Parathyroid adenoma (tissue), 2 donors: ENCODE results near the gene PRPSAP2.

Experiments
- H2AFZ ChIP-seq: fragments of 300-600 bp; sonication (generic); one replicate; pipeline ENCODE4 v1.7.0; 2017; ENCODE audit warnings: antibody characterized with exemption, mild to moderate bottlenecking
- H3K27ac ChIP-seq: fragments of 300-600 bp; sonication (generic); one replicate; pipeline ENCODE4 v1.7.0; 2017
- H3K27me3 ChIP-seq: fragments of 300-600 bp; sonication (generic); one replicate; pipeline ENCODE4 v1.7.0; 2017; ENCODE audit warnings: low read length; ENCODE audit not compliant: control insufficient read depth, insufficient read depth
- H3K36me3 ChIP-seq: fragments of 300-600 bp; sonication (generic); one replicate; pipeline ENCODE4 v1.7.0; 2017; ENCODE audit warnings: low read length; ENCODE audit not compliant: control insufficient read depth, insufficient read depth
- H3K4me1 ChIP-seq: fragments of 300-600 bp; sonication (generic); one replicate; pipeline ENCODE4 v1.7.0; 2017; ENCODE audit warnings: control low read depth
- H3K4me2 ChIP-seq: fragments of 300-600 bp; sonication (generic); one replicate; pipeline ENCODE4 v1.7.0; 2017; ENCODE audit warnings: low read length
- H3K4me3 ChIP-seq: fragments of 300-600 bp; sonication (generic); one replicate; pipeline ENCODE4 v1.7.0; 2017; ENCODE audit warnings: low read depth, low read length
- H3K79me2 ChIP-seq: fragments of 300-600 bp; sonication (generic); one replicate; pipeline ENCODE4 v1.7.0; 2017; ENCODE audit warnings: control low read depth
- H3K9ac ChIP-seq: fragments of 300-600 bp; sonication (generic); one replicate; pipeline ENCODE4 v1.7.0; 2017; ENCODE audit warnings: mild to moderate bottlenecking
- H3K9me3 ChIP-seq: fragments of 300-600 bp; sonication (generic); one replicate; pipeline ENCODE4 v1.7.0; 2017; ENCODE audit warnings: low read length; ENCODE audit not compliant: control insufficient read depth
- TF ChIP-seq, protein P1 (sequence below): fragments of 300-600 bp; sonication (generic); IDR thresholded peaks from one replicate; pipeline ENCODE4 v1.7.0; 2017; ENCODE audit warnings: antibody characterized with exemption, mild to moderate bottlenecking
- donor health status: primary hyperparathyroidism.

The PRPSAP2 gene

GRCh38 chr17:18967916-18968315, 110.0 kb downstream of the PRPSAP2 start:
- H3K4me2 ChIP-seq = no peak overlapping the region
- H3K4me3 ChIP-seq = no peak overlapping the region
- peak overlapping the region; percentile 39 for H3K27ac ChIP-seq
- H3K27me3 ChIP-seq = no peaks in the 10 kb centered on the region
- H3K4me1 ChIP-seq = peaks cover 25% of the 10 kb centered on the region
- no peak overlapping the region for H3K9ac ChIP-seq
- H3K9me3 ChIP-seq = no peaks in the 10 kb centered on the region
- TF ChIP-seq, protein P1, sequence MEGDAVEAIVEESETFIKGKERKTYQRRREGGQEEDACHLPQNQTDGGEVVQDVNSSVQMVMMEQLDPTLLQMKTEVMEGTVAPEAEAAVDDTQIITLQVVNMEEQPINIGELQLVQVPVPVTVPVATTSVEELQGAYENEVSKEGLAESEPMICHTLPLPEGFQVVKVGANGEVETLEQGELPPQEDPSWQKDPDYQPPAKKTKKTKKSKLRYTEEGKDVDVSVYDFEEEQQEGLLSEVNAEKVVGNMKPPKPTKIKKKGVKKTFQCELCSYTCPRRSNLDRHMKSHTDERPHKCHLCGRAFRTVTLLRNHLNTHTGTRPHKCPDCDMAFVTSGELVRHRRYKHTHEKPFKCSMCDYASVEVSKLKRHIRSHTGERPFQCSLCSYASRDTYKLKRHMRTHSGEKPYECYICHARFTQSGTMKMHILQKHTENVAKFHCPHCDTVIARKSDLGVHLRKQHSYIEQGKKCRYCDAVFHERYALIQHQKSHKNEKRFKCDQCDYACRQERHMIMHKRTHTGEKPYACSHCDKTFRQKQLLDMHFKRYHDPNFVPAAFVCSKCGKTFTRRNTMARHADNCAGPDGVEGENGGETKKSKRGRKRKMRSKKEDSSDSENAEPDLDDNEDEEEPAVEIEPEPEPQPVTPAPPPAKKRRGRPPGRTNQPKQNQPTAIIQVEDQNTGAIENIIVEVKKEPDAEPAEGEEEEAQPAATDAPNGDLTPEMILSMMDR = no peak
- H3K36me3 ChIP-seq = no peaks in the 10 kb centered on the region
- H2AFZ ChIP-seq = peak overlapping the region; percentile 10
- no peaks in the 10 kb centered on the region for H3K79me2 ChIP-seq

DNA sequence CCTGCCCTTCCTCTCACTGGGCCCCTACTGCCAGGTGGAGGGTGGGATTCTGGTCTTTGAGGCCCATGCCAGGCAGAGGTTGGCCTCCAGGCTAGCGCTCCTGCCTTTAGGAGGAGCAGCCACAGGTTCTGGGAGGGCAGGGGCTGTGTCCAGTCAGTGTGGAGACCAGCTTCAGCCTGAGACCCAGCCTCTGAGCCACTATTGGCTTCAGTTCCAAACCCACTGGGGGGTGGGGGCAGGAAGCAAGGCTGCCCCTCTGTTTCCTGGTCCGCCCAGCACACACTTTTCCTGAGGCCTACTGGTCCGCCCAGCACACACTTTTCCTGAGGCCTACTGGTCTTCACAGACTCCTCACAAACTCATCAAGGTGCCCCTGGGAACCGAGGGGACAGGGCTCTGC, 110.4 kb downstream of the PRPSAP2 start:
- Histone ChIP-seq H3K27ac (no peak overlapping the region), H3K36me3 (no peaks in the 10 kb centered on the region)

GRCh38 chr17:18968945-18969887, 111.3 kb downstream of the PRPSAP2 start:
- Histone ChIP-seq H3K4me3 (no peak overlapping the region), H3K79me2 (no peaks in the 10 kb centered on the region), H3K4me2 (no peak overlapping the region), H3K9ac (no peak overlapping the region), H3K36me3 (no peaks in the 10 kb centered on the region), H3K9me3 (no peaks in the 10 kb centered on the region), H2AFZ (peak overlapping the region; percentile 30), H3K4me1 (peaks cover 25% of the 10 kb centered on the region), H3K27ac (no peak overlapping the region), H3K27me3 (no peaks in the 10 kb centered on the region)
- TF ChIP-seq, protein P1 = no peak

More for the DNA sequence above, 110.4 kb downstream of the PRPSAP2 start:
- Histone ChIP-seq H3K4me2 (no peak overlapping the region), H3K4me3 (no peak overlapping the region), H3K27me3 (no peaks in the 10 kb centered on the region), H3K4me1 (peaks cover 25% of the 10 kb centered on the region), H3K9me3 (no peaks in the 10 kb centered on the region), H3K79me2 (no peaks in the 10 kb centered on the region), H2AFZ (no peak overlapping the region), H3K9ac (no peak overlapping the region)
- TF ChIP-seq, protein P1 = no peak

- Histone ChIP-seq H3K27me3 (no peaks in the 10 kb centered on the region), H3K9ac (no peak overlapping the region), H3K4me2 (no peak overlapping the region), H3K27ac (no peak overlapping the region), H3K79me2 (no peaks in the 10 kb centered on the region), H3K4me1 (peaks cover 25% of the 10 kb centered on the region), H3K9me3 (no peaks in the 10 kb centered on the region), H3K4me3 (no peak overlapping the region), H2AFZ (no peak overlapping the region), H3K36me3 (no peaks in the 10 kb centered on the region)
- TF ChIP-seq, protein P1 = no peak
Observed at GRCh38 chr17:18970582-18971480, 112.9 kb downstream of the PRPSAP2 start.
